SK-N-SH (cell line): ENCODE data around the gene PBXIP1. TPM values are rescaled to one million over a fixed set of nuclear protein-coding genes. Genes with fewer than 3 reads are reported as not detected.

Experiments used
- CTCF ChIA-PET: fragments of 300-600, 350-600 bp; formaldehyde crosslinking; extraction: SDS; loops from one replicate; lab custom pipeline; 2021; lab: Yijun Ruan, JAX
- POLR2A ChIA-PET: fragments of 350-600 bp; sonication (Branson Sonifier 250); formaldehyde crosslinking; extraction: SDS; loops from one replicate; lab custom pipeline; 2020; ENCODE audit warnings: antibody characterized with exemption, inconsistent platforms; lab: Yijun Ruan, JAX
- DNase-seq: peaks from one replicate; pipeline ENCODE4 v3.0.0; 2012
- H2AFZ ChIP-seq: fragments of 200-600 bp; sonication (generic); 2 replicates; pipeline ENCODE4 v1.8.1; 2016; ENCODE audit warnings: antibody characterized with exemption, mild to moderate bottlenecking, low read depth
- H3F3A ChIP-seq: fragments of 200-600 bp; sonication (generic); replicated peaks from 2 replicates; pipeline ENCODE3; 2016; ENCODE audit warnings: antibody characterized with exemption, mild to moderate bottlenecking; ENCODE audit not compliant: insufficient read depth
- H3K27ac ChIP-seq, 2 experiments: fragments of 200-500 bp in 1 of 2; fragments of 200-600 bp in 1 of 2; sonication (Bioruptor generic) in 1 of 2; sonication (generic), shearing (Covaris generic) in 1 of 2; 2 replicates each; pipeline versions ENCODE4 v1.5.1 to v1.6.1; 2014 to 2016; ENCODE audit warnings: low read depth in 2 of 2, inconsistent platforms in 1 of 2, low read length in 1 of 2, mild to moderate bottlenecking in 1 of 2, mixed read lengths in 1 of 2
- H3K27me3 ChIP-seq: fragments of 200-600 bp; sonication (generic), shearing (Covaris generic); 2 replicates; pipeline ENCODE4 v1.6.1; 2016; ENCODE audit warnings: mixed run types; ENCODE audit not compliant: insufficient read depth
- H3K36me3 ChIP-seq, 2 experiments: fragments of 200-500 bp in 1 of 2; fragments of 200-600 bp in 1 of 2; sonication (Bioruptor generic) in 1 of 2; sonication (generic) in 1 of 2; replicated peaks in 1 of 2; 2 replicates each; pipeline versions ENCODE3 to v1.5.1; 2014 to 2016; ENCODE audit warnings: low read length in 1 of 2, mild to moderate bottlenecking in 1 of 2; ENCODE audit not compliant: insufficient read depth in 2 of 2, control insufficient read depth in 1 of 2
- H3K4me1 ChIP-seq, 2 experiments: fragments of 200-500 bp in 1 of 2; fragments of 200-600 bp in 1 of 2; sonication (Bioruptor generic) in 1 of 2; sonication (generic), shearing (Covaris generic) in 1 of 2; 2 replicates each; pipeline versions ENCODE4 v1.5.1 to v1.6.1; 2014 to 2016; ENCODE audit warnings: low read depth in 1 of 2, low read length in 1 of 2, mixed run types in 1 of 2; ENCODE audit not compliant: insufficient read depth in 2 of 2, control insufficient read depth in 1 of 2
- H3K4me2 ChIP-seq: fragments of 200-600 bp; sonication (generic), shearing (Covaris generic); 2 replicates; pipeline ENCODE4 v1.6.1; 2017; ENCODE audit warnings: mixed run types
- H3K4me3 ChIP-seq, 2 experiments: fragments of 200-500 bp in 1 of 2; fragments of 200-600 bp in 1 of 2; sonication (Bioruptor generic) in 1 of 2; sonication (generic), shearing (Covaris generic) in 1 of 2; 2 replicates each; pipeline versions ENCODE4 v1.5.1 to v1.8.1; 2014 to 2016; ENCODE audit warnings: low read depth in 2 of 2, inconsistent platforms in 1 of 2, low read length in 1 of 2, mild to moderate bottlenecking in 1 of 2, mixed read lengths in 1 of 2, moderate library complexity in 1 of 2
- H3K79me2 ChIP-seq: fragments of 200-600 bp; sonication (generic); 2 replicates; pipeline ENCODE4 v1.8.1; 2017; ENCODE audit warnings: mild to moderate bottlenecking; ENCODE audit not compliant: insufficient read depth
- H3K9ac ChIP-seq: fragments of 200-600 bp; sonication (generic); 2 replicates; pipeline ENCODE4 v1.6.1; 2017; ENCODE audit warnings: mixed run types
- H3K9me2 ChIP-seq: fragments of 200-600 bp; sonication (generic); 2 replicates; pipeline ENCODE4 v1.6.1; 2017; ENCODE audit warnings: mixed run types
- H3K9me3 ChIP-seq: fragments of 200-600 bp; sonication (generic); 2 replicates; pipeline ENCODE4 v1.6.1; 2017; ENCODE audit warnings: mixed run types, mild to moderate bottlenecking, moderate library complexity
- H4K20me1 ChIP-seq: fragments of 200-600 bp; sonication (generic); 2 replicates; pipeline ENCODE4 v1.6.1; 2017; ENCODE audit warnings: mild to moderate bottlenecking, mixed run types; ENCODE audit not compliant: insufficient read depth
- CTCF ChIP-seq: fragments of 200-600 bp; sonication (generic); IDR thresholded peaks from 2 replicates; pipeline ENCODE4 v1.6.1; 2017; ENCODE audit warnings: antibody characterized with exemption, mild to moderate bottlenecking, moderate library complexity
- ELF1 ChIP-seq: IDR thresholded peaks from 2 replicates; pipeline ENCODE4 v1.4.0; 2012
- FOXM1 ChIP-seq: IDR thresholded peaks from 2 replicates; pipeline ENCODE4 v1.4.0; 2012; ENCODE audit warnings: low read depth, mild to moderate bottlenecking
- GATA2 ChIP-seq: sonication (generic); formaldehyde crosslinking; IDR thresholded peaks from 2 replicates; pipeline ENCODE4 v1.5.0; 2020; ENCODE audit warnings: mild to moderate bottlenecking, missing genetic modification reagents
- JUND ChIP-seq: IDR thresholded peaks from 2 replicates; pipeline ENCODE4 v1.4.0; 2012
- MEF2A ChIP-seq: IDR thresholded peaks from 2 replicates; pipeline ENCODE4 v1.4.0; 2012; ENCODE audit warnings: low read depth, borderline replicate concordance
- MXI1 ChIP-seq: IDR thresholded peaks from 2 replicates; pipeline ENCODE4 v1.6.1; 2012; ENCODE audit warnings: mild to moderate bottlenecking, low read depth, low read length, improper control_type of control experiment
- NFIC ChIP-seq: IDR thresholded peaks from 2 replicates; pipeline ENCODE4 v1.4.0; 2012; ENCODE audit warnings: borderline replicate concordance
- POLR2AphosphoS5 ChIP-seq: IDR thresholded peaks from 2 replicates; pipeline ENCODE4 v1.6.1; 2012; ENCODE audit warnings: low read depth, low read length
- RAD21 ChIP-seq: IDR thresholded peaks from 2 replicates; pipeline ENCODE4 v1.6.1; 2012; ENCODE audit warnings: mild to moderate bottlenecking, low read length
- RCOR1 ChIP-seq: fragments of 150-350 bp; IDR thresholded peaks from 2 replicates; pipeline ENCODE4 v1.6.1; 2017; ENCODE audit warnings: antibody characterized with exemption, low read length
- RFX5 ChIP-seq: IDR thresholded peaks from 2 replicates; pipeline ENCODE4 v1.6.1; 2012; ENCODE audit warnings: mild to moderate bottlenecking, improper control_type of control experiment, low read length
- RXRA ChIP-seq: IDR thresholded peaks from 2 replicates; pipeline ENCODE4 v1.4.0; 2012; ENCODE audit warnings: low read depth, mild to moderate bottlenecking, borderline replicate concordance
- SIN3A ChIP-seq: IDR thresholded peaks from 2 replicates; pipeline ENCODE4 v1.6.1; 2012; ENCODE audit warnings: low read depth, mild to moderate bottlenecking, low read length, moderate library complexity, borderline replicate concordance
- TEAD4 ChIP-seq: IDR thresholded peaks from 2 replicates; pipeline ENCODE4 v1.4.0; 2012; ENCODE audit warnings: mild to moderate bottlenecking, borderline replicate concordance; ENCODE audit not compliant: insufficient read depth
- USF2 ChIP-seq: fragments of 150-350 bp; IDR thresholded peaks from 2 replicates; pipeline ENCODE4 v1.6.1; 2017; ENCODE audit warnings: antibody characterized with exemption, low read length, low read depth, borderline replicate concordance
- YY1 ChIP-seq: IDR thresholded peaks from 2 replicates; pipeline ENCODE4 v1.4.0; 2012; ENCODE audit warnings: low read depth, mild to moderate bottlenecking
- WGBS: methylation state at CpG from one replicate; pipeline ENCODE4 v1.1.6; 2017; ENCODE audit warnings: low lambda C conversion rate; 5-methylcytosine and 5-hydroxymethylcytosine counted together
- polyA plus RNA-seq, 3 experiments: library from polyadenylated mRNA; depleted of rRNA; stranded (reverse); fragments of >200 nt; gene quantifications; 2 replicates each; pipeline ENCODE4 v1.2.3, GENCODE V29; 2012
- TF ChIP-seq, protein P1 (sequence below): IDR thresholded peaks from 2 replicates; pipeline ENCODE4 v1.6.1; 2012; ENCODE audit warnings: mild to moderate bottlenecking, low read depth, low read length, moderate library complexity
- TF ChIP-seq, protein P2 (sequence below): IDR thresholded peaks from 2 replicates; pipeline ENCODE4 v1.4.0; 2012; ENCODE audit warnings: low read depth, borderline replicate concordance

PBXIP1 gene
- polyA plus RNA-seq, 1 of the 3 experiments (the other 2 are of a cell fraction), result 55.9 TPM

GRCh38 chr1:155001425-155001674 is 45.5 kb upstream of the PBXIP1 start:
- CTCF ChIA-PET, result interaction anchor here (0.8 to 14.0 kb wide), 14 partner anchors 14 to 171 kb away, joined by 3 to 640 read pairs (median 4); partner anchors contain the start of genes ADAM15, CKS1B, DCST1 and DCST2
- Histone ChIP-seq H3F3A (peaks cover 27% of the 10 kb centered on the region), H3K9ac (peak overlapping the region; percentile 76), H3K36me3 (peaks cover 0 to 5% of the 10 kb centered on the region in 2 experiments), H3K27me3 (no peaks in the 10 kb centered on the region), H3K4me3 (peak overlapping the region; percentile 57 to 71), H4K20me1 (no peaks in the 10 kb centered on the region), H3K4me1 (peaks cover 19 to 33% of the 10 kb centered on the region in 2 experiments), H3K9me2 (no peaks in the 10 kb centered on the region), H3K79me2 (peaks cover 32% of the 10 kb centered on the region), H2AFZ (no peak overlapping the region; the same call in 1 of the 2 replicates), H3K27ac (peak overlapping the region; percentile 92 to 94), H3K4me2 (peak overlapping the region; percentile 96), H3K9me3 (no peaks in the 10 kb centered on the region)
- WGBS, result 0% methylated on average over 8 of the region's 11 CpGs
- POLR2A ChIA-PET, result interaction anchor here (0.9 to 1.2 kb wide), 3 partner anchors 17 to 40 kb away, joined by 3 to 8 read pairs (median 5); partner anchors contain the start of genes PYGO2 and SHC1
- DNase-seq, result no peak
- TF ChIP-seq RFX5 (no peak), YY1 (no peak)
- TF ChIP-seq, all 33 proteins: peak for 0

GRCh38 chr1:155000726-155001424 is 45.0 kb upstream of the PBXIP1 start:
- H3K9me3 ChIP-seq, result no peaks in the 10 kb centered on the region
- TF ChIP-seq RAD21 (no peak), JUND (peak; percentile 95), RXRA (peak; percentile 24; the same call in 1 of the 2 replicates), USF2 (no peak), POLR2AphosphoS5 (peak; percentile 74), GATA2 (no peak), RCOR1 (peak; percentile 33; the same call in 1 of the 2 replicates), YY1 (peak; percentile 68), RFX5 (peak; percentile 68; the same call in 1 of the 2 replicates), ELF1 (peak; percentile 58; the same call in 1 of the 2 replicates), MEF2A (no peak), NFIC (peak; percentile 68; the same call in 1 of the 2 replicates), CTCF (no peak; the same call in 1 of the 2 replicates), TEAD4 (no peak; the same call in 1 of the 2 replicates), FOXM1 (peak; percentile 59; the same call in 1 of the 2 replicates), MXI1 (peak; percentile 64), SIN3A (peak; percentile 68; the same call in 1 of the 2 replicates)
- TF ChIP-seq, protein P1, sequence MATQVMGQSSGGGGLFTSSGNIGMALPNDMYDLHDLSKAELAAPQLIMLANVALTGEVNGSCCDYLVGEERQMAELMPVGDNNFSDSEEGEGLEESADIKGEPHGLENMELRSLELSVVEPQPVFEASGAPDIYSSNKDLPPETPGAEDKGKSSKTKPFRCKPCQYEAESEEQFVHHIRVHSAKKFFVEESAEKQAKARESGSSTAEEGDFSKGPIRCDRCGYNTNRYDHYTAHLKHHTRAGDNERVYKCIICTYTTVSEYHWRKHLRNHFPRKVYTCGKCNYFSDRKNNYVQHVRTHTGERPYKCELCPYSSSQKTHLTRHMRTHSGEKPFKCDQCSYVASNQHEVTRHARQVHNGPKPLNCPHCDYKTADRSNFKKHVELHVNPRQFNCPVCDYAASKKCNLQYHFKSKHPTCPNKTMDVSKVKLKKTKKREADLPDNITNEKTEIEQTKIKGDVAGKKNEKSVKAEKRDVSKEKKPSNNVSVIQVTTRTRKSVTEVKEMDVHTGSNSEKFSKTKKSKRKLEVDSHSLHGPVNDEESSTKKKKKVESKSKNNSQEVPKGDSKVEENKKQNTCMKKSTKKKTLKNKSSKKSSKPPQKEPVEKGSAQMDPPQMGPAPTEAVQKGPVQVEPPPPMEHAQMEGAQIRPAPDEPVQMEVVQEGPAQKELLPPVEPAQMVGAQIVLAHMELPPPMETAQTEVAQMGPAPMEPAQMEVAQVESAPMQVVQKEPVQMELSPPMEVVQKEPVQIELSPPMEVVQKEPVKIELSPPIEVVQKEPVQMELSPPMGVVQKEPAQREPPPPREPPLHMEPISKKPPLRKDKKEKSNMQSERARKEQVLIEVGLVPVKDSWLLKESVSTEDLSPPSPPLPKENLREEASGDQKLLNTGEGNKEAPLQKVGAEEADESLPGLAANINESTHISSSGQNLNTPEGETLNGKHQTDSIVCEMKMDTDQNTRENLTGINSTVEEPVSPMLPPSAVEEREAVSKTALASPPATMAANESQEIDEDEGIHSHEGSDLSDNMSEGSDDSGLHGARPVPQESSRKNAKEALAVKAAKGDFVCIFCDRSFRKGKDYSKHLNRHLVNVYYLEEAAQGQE, result 0 out of 2 replicates have a peak, but pooled peaks have one; percentile 28
- TF ChIP-seq, protein P2, sequence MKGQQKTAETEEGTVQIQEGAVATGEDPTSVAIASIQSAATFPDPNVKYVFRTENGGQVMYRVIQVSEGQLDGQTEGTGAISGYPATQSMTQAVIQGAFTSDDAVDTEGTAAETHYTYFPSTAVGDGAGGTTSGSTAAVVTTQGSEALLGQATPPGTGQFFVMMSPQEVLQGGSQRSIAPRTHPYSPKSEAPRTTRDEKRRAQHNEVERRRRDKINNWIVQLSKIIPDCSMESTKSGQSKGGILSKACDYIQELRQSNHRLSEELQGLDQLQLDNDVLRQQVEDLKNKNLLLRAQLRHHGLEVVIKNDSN, result no peak

More at GRCh38 chr1:155000726-155001424, 45.0 kb upstream of the PBXIP1 start:
- CTCF ChIA-PET, result interaction anchor here (0.8 to 14.0 kb wide), 20 partner anchors 14 to 172 kb away, joined by 3 to 640 read pairs (median 6); partner anchors contain the start of genes ADAM15, CKS1B, DCST1 and DCST2
- POLR2A ChIA-PET, result interaction anchor here (0.9 to 3.0 kb wide), 4 partner anchors 17 to 40 kb away, joined by 3 to 18 read pairs (median 6); partner anchors contain the start of genes PYGO2 and SHC1
- H2AFZ ChIP-seq, result no peak overlapping the region; the same call in 1 of the 2 replicates
- H3K27ac ChIP-seq, result peak overlapping the region; percentile 92 to 94
- no peaks in the 10 kb centered on the region for H3K9me2 ChIP-seq
- no peaks in the 10 kb centered on the region for H4K20me1 ChIP-seq
- WGBS, result 2% methylated on average over 20 of the region's 43 CpGs
- peak; percentile 94 for DNase-seq
- H3K27me3 ChIP-seq, result no peaks in the 10 kb centered on the region
- peaks cover 30% of the 10 kb centered on the region for H3F3A ChIP-seq
- H3K4me1 ChIP-seq, result peaks cover 19 to 31% of the 10 kb centered on the region in 2 experiments
- peaks cover 32% of the 10 kb centered on the region for H3K79me2 ChIP-seq
- peak overlapping the region; percentile 76 for H3K9ac ChIP-seq
- H3K4me2 ChIP-seq, result peak overlapping the region; percentile 96
- peaks cover 0 to under 1% of the 10 kb centered on the region in 2 experiments for H3K36me3 ChIP-seq
- peak overlapping the region; percentile 57 to 71 for H3K4me3 ChIP-seq
